Measurements from ENCODE around the gene PTTG1IP.
"Not testable (repeated sequence)": the region's sequence is repeated elsewhere in the genome, so short reads cannot be mapped to it uniquely, and the experiment has no call there.

PTTG1IP gene

DNA sequence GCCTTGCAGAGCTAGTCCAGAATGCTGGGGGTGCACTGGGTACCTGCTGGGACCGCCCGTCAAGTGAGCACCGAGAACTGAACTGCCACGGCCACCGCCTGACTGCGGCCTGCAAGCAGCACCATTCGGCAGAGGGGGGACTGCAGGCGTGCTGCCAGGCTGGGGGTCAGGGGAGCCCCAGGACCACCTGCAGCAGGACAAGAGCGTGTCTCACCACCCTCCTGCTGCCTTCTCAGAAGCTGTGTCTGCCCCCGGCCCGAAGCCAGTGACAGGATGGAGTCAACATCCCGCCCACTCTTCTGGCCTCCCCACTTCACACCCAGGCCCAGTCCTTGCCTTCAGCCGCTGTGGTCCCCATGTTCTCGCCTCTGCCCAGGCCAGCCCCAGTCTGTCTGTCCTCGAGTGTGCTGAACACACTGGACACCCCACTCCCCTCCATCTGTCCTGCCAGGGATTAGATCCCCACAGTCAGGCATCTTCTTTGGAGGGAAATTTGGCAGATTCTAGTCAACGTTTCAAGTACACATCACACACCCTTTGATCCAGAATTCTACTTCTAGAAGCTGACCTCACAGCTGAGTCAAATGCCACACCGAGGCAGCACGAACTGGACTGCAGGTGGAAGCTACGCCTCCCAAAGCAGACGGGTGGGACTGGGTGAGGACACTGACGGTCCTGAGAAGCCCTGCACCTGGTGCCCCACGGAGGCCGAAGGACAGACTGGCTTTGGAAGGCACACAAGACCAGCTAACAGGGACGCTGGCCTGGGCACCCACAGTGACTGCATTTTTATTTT lies 26.0 kb downstream of the PTTG1IP start:
- no peak for DNase-seq

DNA sequence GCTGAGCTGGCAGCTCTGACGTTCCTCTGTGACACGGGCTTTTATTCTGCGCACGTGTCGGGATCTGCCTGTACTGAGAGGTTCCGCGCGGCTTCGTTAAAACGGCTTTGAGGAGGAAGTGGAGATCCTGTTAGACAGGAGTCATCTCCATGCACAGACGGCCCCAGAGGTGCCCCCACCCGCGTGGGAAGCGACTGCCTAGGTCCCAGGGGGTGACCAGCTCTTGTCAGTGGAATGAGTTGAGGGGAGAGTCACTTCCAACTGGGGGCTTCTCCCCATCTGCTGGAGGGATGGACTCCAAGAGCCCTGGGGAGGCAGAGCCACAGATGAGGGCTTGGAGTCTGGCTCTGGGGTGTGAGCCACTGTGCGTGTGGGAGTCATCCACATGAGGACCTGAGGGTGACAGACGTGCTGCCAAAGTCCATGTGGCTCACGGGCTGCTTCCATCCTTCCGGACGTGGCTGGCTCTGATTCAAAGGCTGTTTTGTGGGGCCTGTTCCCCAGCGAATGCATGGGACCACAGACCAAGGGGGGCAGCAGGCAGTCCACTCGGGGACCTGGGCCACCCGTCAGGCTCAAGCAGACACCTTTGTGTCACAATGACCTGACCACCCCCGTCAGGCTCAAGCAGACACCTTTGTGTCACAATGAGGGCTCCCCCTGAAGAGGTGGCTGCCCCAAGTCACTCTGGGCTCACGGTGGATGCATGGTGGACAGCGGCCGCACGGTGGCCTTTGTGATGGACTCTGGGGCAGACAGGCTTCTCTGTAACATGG lies 26.8 kb downstream of the PTTG1IP start:
- DNase-seq: peak in 17 of 51 donors; percentile 12 to 71 (median 33)

DNA sequence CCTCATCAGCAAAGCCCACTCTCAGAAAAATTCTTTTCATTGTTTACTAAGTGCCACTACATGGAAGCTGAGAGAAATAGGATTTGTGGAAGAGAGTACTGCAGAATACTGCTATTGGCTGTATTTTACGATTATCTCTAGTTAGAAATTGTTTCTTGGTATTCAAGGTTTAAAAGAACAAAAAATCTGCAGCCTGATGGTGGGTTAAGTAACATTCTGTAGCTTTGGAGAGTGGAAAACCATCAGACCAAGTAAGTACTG lies 27.3 kb downstream of the PTTG1IP start:
- DNase-seq: no peak

DNA sequence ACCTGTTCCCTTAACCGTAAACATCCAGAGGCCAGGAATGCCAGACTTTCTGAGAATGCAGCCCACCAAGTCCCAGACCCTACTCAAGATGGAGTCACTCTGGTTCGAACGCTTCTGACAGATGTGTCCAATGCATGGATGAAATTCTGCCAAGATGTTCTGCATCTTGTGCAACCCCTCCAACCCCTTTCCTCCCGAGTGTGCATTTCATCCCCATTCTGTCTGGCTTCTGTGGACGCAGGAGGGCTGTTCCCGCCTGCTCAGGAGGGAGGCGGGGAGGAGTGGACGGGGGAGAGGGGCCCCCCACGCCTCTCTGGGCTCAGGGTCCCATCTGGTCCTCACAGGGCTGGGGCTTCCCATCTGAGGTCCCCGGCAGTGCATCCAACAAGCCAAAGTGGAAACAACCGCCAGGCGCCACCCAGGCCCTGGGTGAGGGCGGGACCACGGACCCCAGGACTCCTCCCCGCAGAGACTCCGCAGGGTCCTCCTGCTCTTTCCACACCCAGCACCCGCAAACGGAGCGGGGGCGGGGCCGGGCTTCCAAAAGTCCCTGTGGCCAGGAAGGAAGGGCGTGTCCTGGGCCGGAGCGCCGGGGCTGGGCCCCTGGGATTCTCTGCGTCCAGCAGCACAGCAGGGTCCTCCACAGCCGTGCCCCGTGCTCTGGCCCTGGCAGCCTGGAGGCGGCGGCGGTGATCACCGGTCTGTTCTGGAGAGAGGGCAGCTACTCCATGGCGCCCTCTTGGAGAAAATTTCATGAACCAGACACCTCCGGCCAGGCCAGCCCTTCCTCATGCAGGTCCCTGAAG lies 27.9 kb downstream of the PTTG1IP start:
- DNase-seq: peak in 20 of 51 donors; percentile 13 to 53 (median 26)

DNA sequence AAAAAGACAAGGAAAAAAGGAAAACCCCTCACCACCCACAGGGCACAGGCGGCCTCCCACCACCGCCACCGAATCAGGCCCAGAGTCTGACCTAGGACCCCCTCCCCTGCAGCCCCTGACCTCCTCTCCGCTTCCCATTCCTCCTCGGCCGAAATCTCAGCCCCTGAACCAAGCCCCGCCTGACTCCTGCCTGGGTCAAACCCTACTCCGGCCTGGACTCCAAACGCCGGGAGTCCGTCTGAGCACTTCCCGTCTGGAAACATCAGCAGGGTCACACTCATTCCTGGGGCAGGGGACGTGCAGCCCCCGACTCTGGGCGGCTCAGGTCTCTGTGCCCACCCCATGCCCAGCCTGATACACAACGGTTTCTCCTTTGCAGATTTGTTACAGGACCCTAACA lies 29.2 kb downstream of the PTTG1IP start:
- no peak for DNase-seq

DNA sequence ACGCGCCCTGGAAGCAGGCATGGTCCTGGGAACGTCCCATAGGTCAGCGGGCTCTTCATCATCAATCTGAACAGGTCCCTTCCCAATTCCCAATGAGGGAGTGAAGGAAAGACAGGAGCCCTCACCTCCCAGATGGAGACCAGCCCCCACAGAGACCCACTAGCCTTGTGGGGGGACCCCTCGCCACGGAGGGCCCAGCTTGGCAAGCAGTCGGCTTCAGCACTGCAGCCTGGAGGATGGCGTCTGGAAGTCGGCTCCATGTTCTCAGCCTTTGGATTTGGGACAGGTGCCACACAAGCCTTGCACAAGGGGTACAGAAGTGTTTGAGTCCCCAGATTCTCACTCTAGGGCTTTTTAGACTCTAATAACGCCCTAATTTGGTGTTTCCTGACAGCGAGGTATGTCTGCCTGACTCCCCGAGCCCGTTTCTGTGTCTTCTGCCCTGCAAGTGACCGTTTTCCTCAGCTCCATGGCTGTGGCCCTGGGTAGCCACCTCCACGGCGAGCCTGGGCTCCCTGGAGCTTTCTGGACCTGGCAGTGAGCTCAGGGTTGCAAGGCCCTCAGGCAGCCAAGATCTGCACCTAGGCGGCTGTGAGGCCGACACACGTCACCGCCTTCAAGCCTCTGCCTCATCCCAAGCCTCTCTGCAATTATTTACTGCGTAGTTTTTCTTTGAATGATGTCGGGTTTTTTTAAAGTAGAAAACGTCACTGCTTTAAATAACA lies 30.6 kb downstream of the PTTG1IP start:
- no peak for DNase-seq

DNA sequence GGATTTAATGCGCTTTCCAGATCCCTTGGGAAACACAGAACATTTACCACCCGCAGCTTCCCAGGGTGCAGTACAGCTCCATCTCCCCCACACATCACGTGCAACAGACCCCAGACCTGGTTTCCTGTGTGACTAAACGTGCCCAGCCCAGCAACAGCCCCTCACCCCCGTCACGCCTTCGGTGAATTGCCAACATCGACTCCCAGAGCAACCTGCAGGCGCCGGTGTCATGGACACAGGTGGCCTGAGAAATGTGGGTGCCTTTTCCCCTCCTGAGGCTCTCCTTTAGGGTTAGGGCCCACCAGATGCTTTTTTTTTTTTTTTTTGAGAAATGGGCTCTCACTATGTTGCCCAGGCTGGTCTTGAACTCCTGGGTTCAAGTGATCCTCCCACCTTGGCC lies 31.4 kb downstream of the PTTG1IP start:
- no peak for DNase-seq

DNA sequence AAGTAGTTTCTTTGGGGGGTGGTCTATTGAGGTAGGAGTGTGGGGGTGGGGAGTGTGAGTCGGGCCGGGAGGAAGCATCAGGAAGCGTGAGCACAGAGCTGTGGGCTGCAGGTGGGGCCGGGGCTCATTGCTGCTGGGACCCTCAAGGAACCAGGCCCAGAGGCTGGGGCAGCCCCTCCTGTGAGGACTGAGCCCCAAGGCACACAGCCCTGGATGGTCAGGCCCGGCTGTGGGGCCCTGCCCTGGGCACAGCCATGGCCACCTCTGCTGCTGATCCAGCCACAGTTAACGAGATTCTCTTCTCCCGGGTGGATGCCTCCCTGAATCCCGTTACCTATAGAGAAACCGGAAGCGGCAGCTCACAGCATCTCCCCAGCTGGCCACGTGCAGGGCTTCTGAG lies 32.7 kb downstream of the PTTG1IP start:
- no peak for DNase-seq

DNA sequence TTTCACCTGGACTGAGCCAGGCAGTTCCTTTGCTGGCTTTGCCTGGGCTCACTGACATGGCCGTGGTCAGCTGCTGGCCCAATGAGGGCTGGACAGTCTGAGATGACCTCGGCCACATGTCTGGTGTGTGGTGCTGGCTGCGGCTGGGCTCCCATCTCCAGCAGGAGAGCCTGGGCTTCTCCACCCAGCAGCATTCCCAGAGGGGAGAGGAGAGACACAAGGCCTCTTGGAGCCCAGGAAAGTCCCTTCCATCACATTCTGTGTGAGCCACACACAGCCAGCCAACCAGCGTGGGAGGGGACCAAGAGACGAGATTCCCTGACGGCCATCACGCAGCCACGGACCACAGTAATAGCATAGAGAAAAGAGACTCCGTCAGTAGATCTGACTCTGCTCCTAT lies 34.5 kb downstream of the PTTG1IP start:
- no peak for DNase-seq

DNA sequence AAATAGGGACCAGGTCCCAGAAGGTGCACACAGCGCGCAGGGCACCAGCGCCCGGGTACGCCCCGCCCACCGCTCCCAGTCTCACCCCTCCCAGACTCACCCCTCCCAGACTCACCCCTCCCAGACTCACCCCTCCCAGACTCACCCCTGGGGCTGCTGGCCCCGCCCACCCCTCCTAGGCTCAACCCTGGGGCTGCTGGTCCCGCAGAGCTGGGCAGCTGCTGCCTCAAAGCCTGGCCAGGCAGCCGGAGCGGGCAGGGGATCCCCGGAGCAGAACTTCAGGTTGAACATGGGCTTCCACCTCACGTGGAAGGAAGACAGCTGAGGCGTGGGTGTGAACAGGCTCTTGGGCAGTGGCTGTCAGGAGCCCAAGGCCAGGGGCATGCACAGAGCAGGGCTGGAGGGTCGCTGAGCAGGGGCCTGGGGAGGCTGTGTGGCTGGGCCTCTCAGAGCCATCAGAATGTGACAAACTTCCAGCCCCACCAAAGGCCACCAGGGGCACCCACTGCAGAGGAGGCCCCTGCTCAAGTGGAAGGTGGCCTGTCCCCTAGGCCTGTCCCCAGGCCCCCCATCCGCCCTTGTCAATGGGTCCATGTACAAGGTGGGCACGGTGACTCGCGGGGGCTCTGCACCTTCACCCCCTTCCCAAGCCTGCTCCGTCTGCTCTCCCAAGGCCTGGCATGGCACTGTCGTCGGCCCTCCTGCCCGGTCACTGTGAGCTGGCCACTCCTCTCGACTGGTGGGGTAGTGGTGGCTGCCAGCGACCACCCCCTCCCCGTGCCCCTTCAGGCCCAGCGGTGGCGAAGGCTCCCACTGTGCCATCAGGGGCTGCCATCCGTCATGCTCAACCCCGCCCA lies 35.2 kb downstream of the PTTG1IP start:
- no peak for DNase-seq

DNA sequence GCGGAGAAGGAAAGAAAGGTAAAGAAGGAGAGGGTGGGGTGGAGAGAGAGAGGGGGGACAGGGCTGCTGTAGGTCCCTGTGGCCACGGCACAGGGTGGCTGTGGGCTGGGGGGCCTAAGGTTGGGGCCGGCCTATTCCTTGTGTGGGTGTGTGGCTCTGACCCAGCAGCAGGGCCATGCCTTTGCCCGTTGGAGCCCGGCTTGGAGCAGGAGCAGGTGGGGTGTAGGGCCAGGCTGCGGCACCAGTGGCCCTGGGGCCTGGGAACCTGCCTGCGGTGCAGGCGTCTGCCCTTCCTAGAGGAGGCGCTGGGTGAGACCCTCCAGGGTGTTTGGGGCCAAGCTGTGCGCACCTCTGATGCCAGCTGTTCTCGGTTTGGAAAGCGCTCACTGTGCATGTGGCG lies 36.0 kb downstream of the PTTG1IP start:
- no peak for DNase-seq

DNA sequence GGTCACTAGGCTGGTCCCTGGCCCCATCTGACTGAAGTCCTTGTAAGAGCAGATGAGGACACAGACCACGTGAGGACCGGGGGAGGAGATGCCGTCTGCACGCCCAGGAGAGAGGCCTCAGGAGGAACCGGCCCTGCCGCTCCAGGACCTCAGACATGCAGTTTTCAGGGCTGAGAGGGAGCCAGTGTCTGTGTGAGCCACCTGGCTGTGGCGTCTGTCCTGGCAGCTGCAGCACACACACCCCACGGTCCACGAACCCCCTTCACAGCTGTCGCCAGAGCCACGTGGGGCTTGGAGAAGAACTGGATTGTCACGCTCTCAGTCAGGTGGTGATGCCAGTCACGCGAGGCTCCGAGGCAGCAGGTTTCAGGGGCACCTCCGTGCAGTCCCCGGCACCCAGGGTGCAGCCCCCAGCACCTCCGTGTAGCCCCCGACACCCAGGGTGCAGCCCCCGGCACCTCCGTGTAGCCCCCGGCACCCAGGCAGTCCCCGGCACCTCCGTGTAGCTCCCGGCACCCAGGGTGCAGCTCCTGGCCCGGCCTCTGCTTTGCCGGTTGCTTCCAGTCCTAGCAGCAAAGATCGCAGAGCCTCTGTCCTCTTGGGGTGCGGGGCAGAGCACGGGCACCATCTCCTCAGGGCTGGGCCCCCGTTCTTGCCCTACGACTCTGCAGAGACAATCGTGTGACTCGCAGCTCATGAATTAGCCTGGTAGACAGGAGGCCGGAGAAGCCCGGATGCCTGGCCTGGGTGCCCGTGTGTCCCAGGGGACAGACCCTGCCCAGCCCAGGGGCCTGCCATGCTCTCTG lies 36.6 kb downstream of the PTTG1IP start:
- peak in 9 of 51 donors; percentile 17 to 45 (median 26) for DNase-seq

DNA sequence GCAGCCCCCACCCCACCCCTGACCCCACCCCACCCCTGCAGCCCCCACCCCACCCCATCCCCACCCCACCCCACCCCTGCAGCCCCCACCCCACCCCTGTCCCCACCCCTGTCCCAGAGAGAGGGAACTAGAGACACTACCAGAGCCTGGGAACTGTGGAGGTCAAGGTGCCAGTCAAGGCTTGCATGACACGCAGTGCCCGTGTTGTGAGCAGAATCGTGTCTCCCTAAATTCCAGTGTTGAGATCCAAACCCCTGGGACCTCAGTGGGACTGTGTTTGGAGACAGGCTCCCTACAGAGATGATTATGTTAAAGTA lies 37.2 kb downstream of the PTTG1IP start:
- no peak for DNase-seq

DNA sequence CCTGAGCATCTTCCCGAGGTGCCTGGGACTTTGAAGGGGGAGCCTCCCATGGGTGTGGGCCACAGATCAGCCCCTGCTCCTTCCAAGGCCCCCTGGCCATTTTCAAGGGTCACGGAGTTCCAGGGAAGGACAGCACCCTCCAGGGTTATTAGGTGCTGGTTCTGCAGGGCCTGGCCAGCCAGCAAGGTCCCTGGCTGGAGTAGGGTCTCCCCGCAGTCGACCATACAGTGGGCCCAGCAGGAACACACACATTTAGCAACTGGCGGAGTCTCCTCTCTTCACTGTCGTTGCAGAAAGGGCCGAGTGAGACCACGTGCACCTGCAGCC lies 37.9 kb downstream of the PTTG1IP start:
- DNase-seq: no peak

DNA sequence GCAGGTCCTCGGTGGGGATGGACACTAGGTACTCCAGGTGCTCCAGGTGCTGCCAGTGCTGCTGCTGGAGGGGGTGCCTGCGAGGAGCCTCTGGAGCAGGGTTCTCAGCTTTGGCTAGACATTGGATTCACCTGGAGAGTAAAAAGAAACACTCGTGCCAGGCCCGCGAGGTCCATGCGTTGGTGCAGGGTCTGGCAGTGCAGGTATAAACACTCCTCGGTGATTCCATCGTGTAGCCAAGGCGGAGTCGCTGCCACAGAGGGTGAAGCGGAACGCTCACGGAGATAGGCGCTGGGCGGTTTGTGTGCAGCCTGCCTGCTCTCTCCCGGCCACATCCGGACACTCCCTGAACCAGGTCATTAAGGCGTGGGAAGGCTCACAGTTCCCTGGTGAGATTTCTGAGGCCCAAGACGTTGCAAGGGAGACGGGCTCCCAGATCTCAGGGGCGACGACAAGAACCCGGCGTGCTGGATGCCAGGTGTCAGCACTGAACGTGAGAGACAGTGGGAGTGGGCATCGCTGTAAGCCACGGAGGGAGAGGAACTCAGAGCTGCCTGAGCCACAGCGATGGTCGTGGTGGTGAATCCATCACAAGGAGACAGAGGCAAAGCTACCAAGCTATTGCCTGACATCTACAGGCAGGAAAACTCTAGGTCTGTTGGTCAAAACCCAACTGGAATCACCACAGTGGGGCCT lies 38.4 kb downstream of the PTTG1IP start:
- DNase-seq: no peak

DNA sequence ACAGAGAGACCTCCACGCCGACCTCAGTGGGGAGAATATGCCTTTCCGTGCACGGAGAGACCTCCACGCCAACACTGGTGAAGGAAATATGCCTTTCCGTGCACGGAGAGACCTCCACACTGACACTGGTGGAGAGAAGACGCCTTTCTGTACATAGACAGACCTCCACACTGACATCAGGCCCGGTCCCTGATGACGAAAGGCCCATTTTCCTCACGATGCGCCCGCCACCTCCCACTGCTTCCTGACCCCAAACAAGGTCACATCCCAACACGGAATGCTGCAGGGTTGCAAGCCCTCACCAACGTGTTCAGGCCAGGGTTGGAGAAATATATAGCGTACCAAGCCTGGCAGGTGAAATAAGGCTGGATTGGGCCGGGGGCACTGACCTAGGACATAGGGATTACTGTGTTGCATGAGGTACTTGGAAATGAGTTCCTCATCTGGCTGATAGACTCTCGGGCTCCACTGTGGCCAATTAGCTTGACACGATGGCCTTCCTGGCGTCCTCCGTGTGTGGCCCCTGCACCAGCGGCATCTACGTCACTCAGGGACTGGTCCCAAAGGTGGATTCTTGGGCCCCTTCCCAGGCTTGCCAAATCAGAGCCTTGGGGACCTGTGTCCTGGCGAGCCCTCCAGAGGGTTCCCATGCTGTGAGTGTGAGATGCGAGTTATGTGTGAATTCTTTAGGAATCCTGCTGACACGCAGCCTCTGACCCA lies 39.1 kb downstream of the PTTG1IP start:
- no peak for DNase-seq

DNA sequence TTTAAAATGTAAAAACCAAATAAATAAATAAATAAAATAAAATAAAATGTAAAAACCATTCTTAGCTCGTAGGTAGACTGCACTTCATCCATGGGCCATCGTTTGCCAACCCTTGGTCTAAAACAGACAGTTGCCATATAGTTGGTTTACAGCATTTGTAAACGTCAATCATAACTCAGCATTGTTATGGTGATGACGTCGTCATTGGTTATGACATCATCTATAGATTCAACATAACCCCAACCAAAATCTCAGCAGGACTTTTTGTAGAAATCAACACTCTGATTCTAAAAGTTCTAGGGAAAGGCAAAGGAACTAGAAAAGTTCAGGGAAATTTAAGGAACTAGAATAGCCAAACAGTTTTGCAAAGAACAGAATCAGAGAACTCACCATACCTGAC lies 39.8 kb downstream of the PTTG1IP start:
- DNase-seq: no peak

DNA sequence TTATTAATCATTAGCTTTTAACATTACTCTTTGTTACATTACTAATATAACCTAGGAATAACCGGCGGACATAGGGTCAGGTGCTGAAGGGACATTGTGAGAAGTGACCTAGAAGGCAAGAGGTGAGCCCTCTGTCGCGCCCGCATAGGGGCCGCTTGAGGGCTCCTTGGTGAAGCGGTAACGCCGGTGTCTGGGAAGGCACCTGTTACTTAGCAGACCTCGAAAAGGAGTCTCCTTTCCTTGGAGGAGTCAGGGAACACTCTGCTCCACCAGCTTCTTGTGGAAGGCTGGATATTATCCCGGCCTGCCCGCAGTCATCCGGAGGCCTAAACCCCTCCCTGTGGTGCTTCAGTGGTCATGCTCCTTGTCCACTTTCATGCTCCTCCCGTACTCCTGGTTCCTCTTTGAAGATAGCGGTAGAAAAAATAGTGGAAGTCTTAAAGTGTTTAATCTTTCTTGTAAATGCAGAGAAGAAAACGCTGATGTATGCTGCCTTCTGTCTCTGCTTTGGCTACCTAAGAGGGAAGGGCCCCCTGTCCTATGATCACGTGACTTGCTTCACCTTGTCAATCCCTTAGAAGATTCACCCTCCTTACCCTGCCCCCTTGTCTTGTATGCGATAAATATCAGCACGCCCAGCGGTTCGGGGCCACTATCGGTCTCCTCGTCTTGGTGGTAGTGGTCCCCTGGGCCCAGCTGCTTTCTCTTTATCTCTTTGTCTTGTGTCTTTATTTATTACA lies 40.8 kb downstream of the PTTG1IP start:
- not testable (repeated sequence) for DNase-seq

Data from hypothalamus (tissue), 51 donors.